Kidney (tissue), 14 donors: ENCODE data around the gene DHH. TPM values are rescaled to one million over a fixed set of nuclear protein-coding genes. Genes with fewer than 3 reads are reported as not detected.

Source experiments
- DNase-seq, 5 donors: peaks; one replicate each; pipeline ENCODE4 v3.0.0-alpha.2; 2013 to 2020
- FAIRE-seq: peaks from 2 replicates; lab custom pipeline; 2012; peaks lifted over from hg19 to GRCh38; lab: Jason Lieb, UNC
- H3K27ac ChIP-seq, 2 donors: one replicate each; pipeline ENCODE4 v1.7.0; 2013; ENCODE audit warnings: low read depth in 2 of 2, low read length in 2 of 2, inconsistent platforms in 1 of 2
- H3K27me3 ChIP-seq: one replicate; pipeline ENCODE4 v1.7.1; 2013; ENCODE audit warnings: low read length, inconsistent platforms; ENCODE audit not compliant: control insufficient read depth, insufficient read depth
- H3K36me3 ChIP-seq, 3 donors: one replicate each; pipeline versions ENCODE4 v1.7.0 to v1.7.1; 2013; ENCODE audit warnings: low read length in 3 of 3, control low read depth in 1 of 3, inconsistent platforms in 1 of 3; ENCODE audit not compliant: insufficient read depth in 3 of 3, control insufficient read depth in 2 of 3
- H3K4me1 ChIP-seq, 3 donors: one replicate each; pipeline versions ENCODE4 v1.7.0 to v1.7.1; 2013; ENCODE audit warnings: low read length in 3 of 3, inconsistent platforms in 1 of 3, low read depth in 1 of 3; ENCODE audit not compliant: control insufficient read depth in 2 of 3, insufficient read depth in 2 of 3
- H3K4me3 ChIP-seq, 3 donors: one replicate each; pipeline versions ENCODE4 v1.7.0 to v1.8.1; 2013; ENCODE audit warnings: low read length in 3 of 3, control low read depth in 1 of 3, inconsistent platforms in 1 of 3
- H3K9ac ChIP-seq, 3 donors: one replicate each; pipeline versions ENCODE4 v1.7.0 to v1.7.1; 2013; ENCODE audit warnings: low read length in 3 of 3, control low read depth in 1 of 3, inconsistent platforms in 1 of 3
- H3K9me3 ChIP-seq, 3 donors: one replicate each; pipeline versions ENCODE4 v1.7.0 to v1.7.1; 2013; ENCODE audit warnings: low read length in 3 of 3, control low read depth in 1 of 3, inconsistent platforms in 1 of 3; ENCODE audit not compliant: control insufficient read depth in 2 of 3, insufficient read depth in 1 of 3
- CTCF ChIP-seq: IDR thresholded peaks from 3 replicates; pipeline ENCODE4 v1.5.1; 2012; ENCODE audit warnings: mild to moderate bottlenecking, moderate library complexity, borderline replicate concordance; ENCODE audit not compliant: insufficient read depth; ENCODE audit errors: extremely low read depth
- intact Hi-C: fragments of 100-400 bp; cut with DNase I; formaldehyde crosslinking; loops from one replicate; pipeline ENCODE4 v1.11.1; 2022
- polyA plus RNA-seq: library from polyadenylated mRNA; stranded (reverse); fragments of 350-450 nt; fragmentation: Illumina TruSeq; extraction: RNeasy Lipid Tissue Mini Kit (QIAGEN cat#74804); gene quantifications from one replicate; pipeline ENCODE4 v1.2.3, GENCODE V29; 2014; ENCODE audit warnings: low read depth, low replicate concordance; ENCODE audit not compliant: insufficient read depth
- total RNA-seq: library from RNA; stranded (reverse); fragmentation: NEBNext Ultra II Directional; extraction: Animal tissue kit (Norgen Biotek cat#: 25700); gene quantifications from one replicate; pipeline ENCODE4 v1.2.1, GENCODE V29; 2021
- donor health status: control.
- donor health status: control.
- donor health status: control.
- donor health status: control.
- donor health status: control.
- donor health status: DM: yes; HTN: yes; CAD: no.
- donor health status: Normal renal cell carcinoma (clear cell type).

DHH gene
- total and polyA plus RNA-seq, 2 donors from 2014 or later, result 0.54 to 1.6 TPM

- peak within 1 kb of the TSS; percentile 16 to 67 for H3K27ac ChIP-seq
- peak; percentile 98 to 99 (median 98) for DNase-seq
- no peaks in the 10 kb centered on the region for H3K9me3 ChIP-seq
- peak within 1 kb of the TSS; percentile 72 to 96 (median 84) for H3K4me3 ChIP-seq
- H3K9ac ChIP-seq, result peak within 1 kb of the TSS; percentile 62 to 69 (median 67)
- FAIRE-seq, result peak; percentile 86
- H3K4me1 ChIP-seq, result peaks cover 3 to 10% (median 4%) of the 10 kb centered on the region in 3 donors
- no peaks in the 10 kb centered on the region for H3K27me3 ChIP-seq
- no peak for TF ChIP-seq CTCF
- H3K36me3 ChIP-seq, result no peaks in the 10 kb centered on the region
- intact Hi-C loops, result loop anchor here (10.0 kb wide), 1 partner anchor 55 kb away; no protein-coding TSS in a partner anchor
These were observed 24.9 kb downstream of the DHH start, which contains the start of gene RHEBL1 for GRCh38 chr12:49069507-49070346. Gene RHEBL1, minus strand, starts transcription at chr12:49069979. Its CDS starts 194 bp downstream, at chr12:49069785.

- H3K27me3 ChIP-seq, result no peaks in the 10 kb centered on the region
- TF ChIP-seq CTCF, result no peak
- peak overlapping the region; percentile 72 to 96 (median 84) for H3K4me3 ChIP-seq
- H3K4me1 ChIP-seq, result peaks cover 3 to 10% (median 4%) of the 10 kb centered on the region in 3 donors
- peak overlapping the region; percentile 62 to 69 (median 67) for H3K9ac ChIP-seq
- FAIRE-seq (no peak), DNase-seq (peak in 1 of 5 donors; percentile 64)
- H3K27ac ChIP-seq, result no peak overlapping the region
- intact Hi-C loops, result loop anchor here (10.0 kb wide), 1 partner anchor 56 kb away; no protein-coding TSS in a partner anchor
- H3K9me3 ChIP-seq, result no peaks in the 10 kb centered on the region
- no peaks in the 10 kb centered on the region for H3K36me3 ChIP-seq
These were observed 25.6 kb downstream of the DHH start for GRCh38 chr12:49068879-49069506.

- Histone ChIP-seq H3K4me1 (peaks cover 3 to 13% (median 4%) of the 10 kb centered on the region in 3 donors), H3K36me3 (no peaks in the 10 kb centered on the region), H3K27ac (no peak overlapping the region), H3K27me3 (no peaks in the 10 kb centered on the region), H3K4me3 (no peak overlapping the region), H3K9ac (no peak overlapping the region), H3K9me3 (no peaks in the 10 kb centered on the region)
- TF ChIP-seq CTCF, result no peak
- FAIRE-seq (no peak), DNase-seq (no peak)
- intact Hi-C loops, result loop anchor here (10.0 kb wide), 1 partner anchor 59 kb away; no protein-coding TSS in a partner anchor
These were observed 28.5 kb downstream of the DHH start for GRCh38 chr12:49066120-49066519.
